ENCODE data around the gene RAMP3.

GRCh38 chr7:45126920-45127319, 30.7 kb upstream of the RAMP3 start:
- TF ChIP-seq CTCF (IDR thresholded peaks at IDR 0.05; ENCODE audit: insufficient read depth, low read depth, low read length) (no peak), EZH2 (IDR thresholded peaks at IDR 0.05; ENCODE audit: insufficient read depth, low read length) (no peak)

Measured in astrocyte (in vitro differentiated cells and primary cell).